Measurements from ENCODE around the gene RBBP9. TPM values are rescaled to one million over a fixed set of nuclear protein-coding genes. Genes with fewer than 3 reads are reported as not detected.
A peak's percentile ranks its signal among the peaks of the same experiment; 100 is the strongest.

RBBP9 gene
- total and polyA plus RNA-seq, 2 experiments from 2014 or later: 4.8 to 21.1 TPM

DNA sequence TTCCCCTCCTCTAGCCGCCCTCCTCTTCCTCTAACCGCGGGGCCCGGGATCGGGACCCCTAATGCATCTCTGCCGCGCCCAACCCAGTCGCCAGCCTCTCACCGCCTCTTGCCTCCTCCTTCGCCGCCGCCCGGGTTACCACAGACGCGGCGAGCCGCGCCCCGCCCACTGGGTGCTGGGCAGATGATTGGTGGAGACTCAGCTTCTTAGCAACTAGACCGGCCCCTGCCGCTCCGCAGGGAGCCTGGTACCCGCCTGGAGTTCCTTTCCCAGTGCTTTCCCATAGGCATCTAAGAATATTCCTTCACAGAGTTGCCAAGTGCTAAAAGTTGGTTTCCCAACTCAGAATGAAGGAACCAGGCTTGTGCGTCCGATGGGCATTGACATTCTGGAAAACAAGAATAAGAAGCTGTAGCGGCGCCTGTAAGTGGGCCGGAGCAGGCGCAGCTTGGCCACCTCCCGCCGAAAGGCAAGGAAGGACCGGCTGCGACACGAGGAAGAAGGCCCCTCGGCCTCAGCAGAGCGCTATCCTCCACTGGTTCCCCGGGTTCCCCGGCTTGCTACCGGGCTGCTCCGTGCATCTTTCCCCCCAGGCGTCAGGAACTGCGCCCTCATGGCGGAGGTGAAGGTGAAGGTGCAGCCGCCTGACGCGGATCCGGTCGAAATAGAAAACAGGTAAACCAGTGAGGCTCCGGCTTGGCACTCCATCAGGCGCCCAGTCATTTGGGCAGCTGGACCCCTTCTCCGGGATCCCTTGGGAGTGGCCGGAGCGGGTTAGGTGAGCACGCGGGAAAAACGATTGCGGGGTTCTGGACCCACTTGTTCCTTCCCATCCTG lies 29.9 kb downstream of the RBBP9 start, which contains the start of the genes DZANK1 and POLR3F:
TSS of gene DZANK1 (minus strand) at position 137 of the 837 bp plus-strand sequence. CDS start 1,672 bp downstream, outside the sequence.
TSS of gene POLR3F (plus strand) at position 497 of the 837 bp plus-strand sequence. CDS start at position 614, 117 bp downstream.
- Mint-ChIP-seq H3K27me3 (ENCODE audit: insufficient read depth, low read depth, poor library complexity) (peaks cover 9% of the 10 kb centered on the region), H3K27ac (peak within 1 kb of the TSS; percentile 100)
- DNase-seq (ENCODE audit: low spot score): peak; percentile 99

DNA sequence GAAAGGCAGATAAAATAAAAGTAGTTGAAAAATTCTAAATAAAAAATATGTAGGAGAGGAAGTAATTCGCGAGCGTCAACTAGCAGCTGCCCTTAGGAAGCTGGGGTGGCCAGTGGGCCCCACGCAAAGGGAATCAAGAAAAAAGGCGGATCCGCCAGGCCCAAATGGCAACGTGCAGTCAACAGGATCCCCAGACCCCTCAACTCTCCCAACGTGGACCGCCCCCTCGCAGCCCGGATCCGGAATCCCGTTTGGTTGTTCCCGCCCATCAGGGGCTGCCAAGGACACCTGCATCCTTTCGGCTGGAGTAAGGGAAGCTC lies 30.5 kb downstream of the RBBP9 start:
- no peaks in the 10 kb centered on the region for H3K27me3 ChIP-seq (ENCODE audit: insufficient read depth)
- peak overlapping the region; percentile 82 for H3K27ac ChIP-seq (ENCODE audit: low read depth)
- Mint-ChIP-seq H3K9me3 (no peaks in the 10 kb centered on the region), H3K27me3 (ENCODE audit: insufficient read depth, low read depth, poor library complexity) (peaks cover 9% of the 10 kb centered on the region), H3K4me3 (peak overlapping the region; percentile 97), H3K4me1 (peaks cover 10% of the 10 kb centered on the region), H3K36me3 (ENCODE audit: low read depth) (peaks cover 3% of the 10 kb centered on the region; the same call in 1 of the 3 replicates), H3K27ac (peak overlapping the region; percentile 100)
- ATAC-seq (peak; percentile 88), DNase-seq (ENCODE audit: low spot score) (no peak)
- TF ChIP-seq ZNF331 (CRISPR knock-in tag; IDR thresholded peaks at IDR 0.05; ENCODE audit: low read depth) (no peak), POLR2AphosphoS5 (IDR thresholded peaks at IDR 0.05; ENCODE audit: low read depth) (peak; percentile 71)
- peak overlapping the region; percentile 87 for H2AFZ ChIP-seq
- no peaks in the 10 kb centered on the region for H3K36me3 ChIP-seq (ENCODE audit: insufficient read depth)
- no peaks in the 10 kb centered on the region for H3F3A ChIP-seq (replicated peaks; ENCODE audit: low read depth)
- peak overlapping the region; percentile 94 for H3K4me2 ChIP-seq
- no peaks in the 10 kb centered on the region for H3K9me2 ChIP-seq (ENCODE audit: insufficient read depth)
- peak overlapping the region; percentile 91 for H3K4me3 ChIP-seq
- H3K79me2 ChIP-seq (replicated peaks; ENCODE audit: insufficient read depth): peaks cover 32% of the 10 kb centered on the region
- H3K4me1 ChIP-seq (ENCODE audit: insufficient read depth): peaks cover 11% of the 10 kb centered on the region
- H4K20me1 ChIP-seq (replicated peaks; ENCODE audit: insufficient read depth): no peaks in the 10 kb centered on the region; the same call in 1 of the 2 replicates

More for the DNA sequence above, 29.9 kb downstream of the RBBP9 start, which contains the start of the genes DZANK1 and POLR3F:
- no peaks in the 10 kb centered on the region for H3F3A ChIP-seq (replicated peaks; ENCODE audit: low read depth)
- peak within 1 kb of the TSS; percentile 94 for H3K4me2 ChIP-seq
- H3K79me2 ChIP-seq (replicated peaks; ENCODE audit: insufficient read depth): peaks cover 36% of the 10 kb centered on the region
- no peaks in the 10 kb centered on the region for H3K27me3 ChIP-seq (ENCODE audit: insufficient read depth)
- no peaks in the 10 kb centered on the region for H3K9me3 Mint-ChIP-seq
- peaks cover 10% of the 10 kb centered on the region for H3K4me1 Mint-ChIP-seq
- peak within 1 kb of the TSS; percentile 89 for H3K27ac ChIP-seq (ENCODE audit: low read depth)
- TF ChIP-seq CREB1 (CRISPR knock-in tag; IDR thresholded peaks at IDR 0.05; ENCODE audit: low read depth) (peak; percentile 60), EZH2 (IDR thresholded peaks at IDR 0.05; ENCODE audit: low read depth, unreplicated experiment) (no peak), POLR2AphosphoS5 (IDR thresholded peaks at IDR 0.05; ENCODE audit: low read depth) (peak; percentile 12), STAT1 (IDR thresholded peaks at IDR 0.05; ENCODE audit: unreplicated experiment) (no peak)
- TF ChIP-seq, protein P1, sequence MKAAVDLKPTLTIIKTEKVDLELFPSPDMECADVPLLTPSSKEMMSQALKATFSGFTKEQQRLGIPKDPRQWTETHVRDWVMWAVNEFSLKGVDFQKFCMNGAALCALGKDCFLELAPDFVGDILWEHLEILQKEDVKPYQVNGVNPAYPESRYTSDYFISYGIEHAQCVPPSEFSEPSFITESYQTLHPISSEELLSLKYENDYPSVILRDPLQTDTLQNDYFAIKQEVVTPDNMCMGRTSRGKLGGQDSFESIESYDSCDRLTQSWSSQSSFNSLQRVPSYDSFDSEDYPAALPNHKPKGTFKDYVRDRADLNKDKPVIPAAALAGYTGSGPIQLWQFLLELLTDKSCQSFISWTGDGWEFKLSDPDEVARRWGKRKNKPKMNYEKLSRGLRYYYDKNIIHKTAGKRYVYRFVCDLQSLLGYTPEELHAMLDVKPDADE (IDR thresholded peaks at IDR 0.05): peak; percentile 54
- peak within 1 kb of the TSS; percentile 91 for H3K4me3 ChIP-seq
- H3K9me2 ChIP-seq (ENCODE audit: insufficient read depth): no peaks in the 10 kb centered on the region
- H3K4me1 ChIP-seq (ENCODE audit: insufficient read depth): peaks cover 11% of the 10 kb centered on the region
- peak; percentile 96 for ATAC-seq
- H2AFZ ChIP-seq: peak within 1 kb of the TSS; percentile 87
- no peaks in the 10 kb centered on the region for H3K36me3 ChIP-seq (ENCODE audit: insufficient read depth)
- H3K36me3 Mint-ChIP-seq (ENCODE audit: low read depth): peaks cover 3% of the 10 kb centered on the region; the same call in 1 of the 3 replicates
- H3K4me3 Mint-ChIP-seq: peak within 1 kb of the TSS; percentile 97
- no peaks in the 10 kb centered on the region; the same call in 1 of the 2 replicates for H4K20me1 ChIP-seq (replicated peaks; ENCODE audit: insufficient read depth)
